Stimulated activated CD4-positive, alpha-beta T cell treated with anti-CD3 and anti-CD28 coated beads, Interleukin-1b, Interleukin-23, amount 100 ng/mL, for 1 hour (primary cell): ENCODE measurements around the gene TBX4.

Experiments used
- DNase-seq, 2 donors: peaks; one replicate each; pipeline ENCODE4 v3.0.0-alpha.2; 2020; ENCODE audit warnings: low read depth in 2 of 2

The TBX4 gene

GRCh38 chr17:61454381-61455323 is 2.4 kb downstream of the TBX4 start:
- no peak for DNase-seq

- DNase-seq, result no peak
Observed at GRCh38 chr17:61455324-61456060, 3.3 kb downstream of the TBX4 start.

- no peak for DNase-seq
Observed at GRCh38 chr17:61456061-61456681, 3.9 kb downstream of the TBX4 start.

GRCh38 chr17:61456688-61457225 is 4.5 kb downstream of the TBX4 start:
- DNase-seq, result no peak

GRCh38 chr17:61457226-61457983 is 5.2 kb downstream of the TBX4 start:
- DNase-seq, result no peak

- no peak for DNase-seq
Observed at GRCh38 chr17:61458000-61458399, 5.8 kb downstream of the TBX4 start.

GRCh38 chr17:61458421-61459141 is 6.4 kb downstream of the TBX4 start:
- no peak for DNase-seq

GRCh38 chr17:61459142-61459809 is 7.1 kb downstream of the TBX4 start:
- DNase-seq, result no peak

- DNase-seq, result no peak
Observed at GRCh38 chr17:61459939-61460718, 7.9 kb downstream of the TBX4 start.

- no peak for DNase-seq
Observed at GRCh38 chr17:61460796-61461585, 8.8 kb downstream of the TBX4 start.

- no peak for DNase-seq
Observed at GRCh38 chr17:61461586-61461966, 9.4 kb downstream of the TBX4 start.

- DNase-seq, result no peak
Observed at GRCh38 chr17:61461967-61462718, 9.9 kb downstream of the TBX4 start.

GRCh38 chr17:61462719-61463315 is 10.6 kb downstream of the TBX4 start:
- DNase-seq, result no peak

- DNase-seq, result no peak
Observed at GRCh38 chr17:61463316-61464129, 11.3 kb downstream of the TBX4 start.

GRCh38 chr17:61464130-61464842 is 12.1 kb downstream of the TBX4 start:
- DNase-seq, result no peak

- DNase-seq, result no peak
Observed at GRCh38 chr17:61464843-61465180, 12.6 kb downstream of the TBX4 start.
